Mesenchymal stem cell (in vitro differentiated cells and primary cell): ENCODE results near the gene PIWIL1.

ENCODE experiments used
- DNase-seq: peaks from one replicate; pipeline ENCODE4 v3.0.0-alpha.2; 2013
- H2AFZ ChIP-seq: one replicate; pipeline ENCODE4 v1.6.1; 2013; ENCODE audit warnings: low read depth, mild to moderate bottlenecking, control low read depth, inconsistent platforms, low read length, moderate library complexity
- H2AK5ac ChIP-seq: 2 replicates; pipeline ENCODE4 v1.6.1; 2013; ENCODE audit warnings: low read length, moderate library complexity, mild to moderate bottlenecking, inconsistent platforms; ENCODE audit not compliant: severe bottlenecking
- H2BK120ac ChIP-seq: one replicate; pipeline ENCODE4 v1.6.1; 2013; ENCODE audit warnings: low read depth, mild to moderate bottlenecking, inconsistent platforms, low read length, moderate library complexity
- H2BK12ac ChIP-seq, 2 experiments: one replicate each; pipeline ENCODE4 v1.6.1; 2013; ENCODE audit warnings: inconsistent platforms in 2 of 2, low read length in 2 of 2, mild to moderate bottlenecking in 2 of 2, moderate library complexity in 2 of 2, control low read depth in 1 of 2
- H2BK15ac ChIP-seq: one replicate; pipeline ENCODE4 v1.6.1; 2013; ENCODE audit warnings: mild to moderate bottlenecking, low read depth, inconsistent platforms; ENCODE audit not compliant: poor library complexity, severe bottlenecking
- H2BK5ac ChIP-seq: 2 replicates; pipeline ENCODE4 v1.6.1; 2013; ENCODE audit warnings: low read depth, mild to moderate bottlenecking, low read length, control low read depth, inconsistent platforms; ENCODE audit not compliant: poor library complexity, severe bottlenecking
- H3K14ac ChIP-seq, 2 experiments: one replicate each; pipeline ENCODE4 v1.6.1; 2013; ENCODE audit warnings: inconsistent platforms in 2 of 2, low read length in 2 of 2, control low read depth in 1 of 2, mild to moderate bottlenecking in 1 of 2, moderate library complexity in 1 of 2
- H3K18ac ChIP-seq, 2 experiments: one replicate each; pipeline ENCODE4 v1.6.1; 2013; ENCODE audit warnings: inconsistent platforms in 2 of 2, low read length in 2 of 2, control low read depth in 1 of 2, low read depth in 1 of 2, mild to moderate bottlenecking in 1 of 2
- H3K23ac ChIP-seq, 2 experiments: one replicate each; pipeline ENCODE4 v1.6.1; 2013; ENCODE audit warnings: inconsistent platforms in 2 of 2, low read length in 2 of 2, mild to moderate bottlenecking in 2 of 2, moderate library complexity in 2 of 2, control low read depth in 1 of 2
- H3K27ac ChIP-seq: 2 replicates; pipeline ENCODE4 v1.5.1; 2013; ENCODE audit warnings: mild to moderate bottlenecking, moderate library complexity, low read length, control low read depth, inconsistent platforms; ENCODE audit not compliant: poor library complexity, severe bottlenecking
- H3K27me3 ChIP-seq, 2 experiments: 2 replicates each; pipeline versions ENCODE4 v1.6.1 to v1.7.0; 2013; ENCODE audit warnings: low read length in 2 of 2, mild to moderate bottlenecking in 2 of 2, moderate library complexity in 2 of 2, control low read depth in 1 of 2, inconsistent platforms in 1 of 2; ENCODE audit not compliant: control insufficient read depth in 1 of 2, insufficient read depth in 1 of 2
- H3K36me3 ChIP-seq, 2 experiments: 2 replicates each; pipeline versions ENCODE4 v1.6.1 to v1.7.0; 2013; ENCODE audit warnings: low read length in 2 of 2, control low read depth in 1 of 2, inconsistent platforms in 1 of 2, low read depth in 1 of 2, mild to moderate bottlenecking in 1 of 2; ENCODE audit not compliant: insufficient read depth in 2 of 2, control insufficient read depth in 1 of 2
- H3K4ac ChIP-seq, 2 experiments: one replicate each; pipeline ENCODE4 v1.6.1; 2013; ENCODE audit warnings: inconsistent platforms in 2 of 2, low read length in 2 of 2, mild to moderate bottlenecking in 2 of 2, moderate library complexity in 2 of 2, control low read depth in 1 of 2, low read depth in 1 of 2
- H3K4me1 ChIP-seq: 2 replicates; pipeline ENCODE4 v1.6.1; 2013; ENCODE audit warnings: low read depth, low read length, control low read depth; ENCODE audit not compliant: control insufficient read depth, insufficient read depth
- H3K4me2 ChIP-seq: 2 replicates; pipeline ENCODE4 v1.6.1; 2013; ENCODE audit warnings: low read length, mild to moderate bottlenecking, inconsistent platforms; ENCODE audit not compliant: poor library complexity, severe bottlenecking
- H3K4me3 ChIP-seq, 2 experiments: 2 replicates each; pipeline versions ENCODE4 v1.5.1 to v1.7.0; 2013; ENCODE audit warnings: low read length in 2 of 2, mild to moderate bottlenecking in 2 of 2, control low read depth in 1 of 2, low read depth in 1 of 2; ENCODE audit not compliant: insufficient read depth in 1 of 2
- H3K79me1 ChIP-seq: replicated peaks from 2 replicates; pipeline ENCODE4 v1.6.1; 2013; ENCODE audit warnings: mild to moderate bottlenecking, control low read depth, low read length, inconsistent platforms; ENCODE audit not compliant: poor library complexity, severe bottlenecking
- H3K9ac ChIP-seq: 2 replicates; pipeline ENCODE4 v1.7.0; 2013; ENCODE audit warnings: mild to moderate bottlenecking, low read length, moderate library complexity
- H3K9me3 ChIP-seq: 2 replicates; pipeline ENCODE4 v1.7.0; 2013; ENCODE audit warnings: mild to moderate bottlenecking, low read length; ENCODE audit not compliant: control insufficient read depth
- H4K8ac ChIP-seq: one replicate; pipeline ENCODE4 v1.6.1; 2013; ENCODE audit warnings: inconsistent platforms, mild to moderate bottlenecking, low read length, moderate library complexity
- H4K91ac ChIP-seq: one replicate; pipeline ENCODE4 v1.6.1; 2013; ENCODE audit warnings: mild to moderate bottlenecking, low read length, inconsistent platforms
- WGBS: methylation state at CpG from one replicate; pipeline ENCODE4 v1.1.7; 2013; ENCODE audit warnings: mixed read lengths; 5-methylcytosine and 5-hydroxymethylcytosine counted together

Gene PIWIL1

DNA sequence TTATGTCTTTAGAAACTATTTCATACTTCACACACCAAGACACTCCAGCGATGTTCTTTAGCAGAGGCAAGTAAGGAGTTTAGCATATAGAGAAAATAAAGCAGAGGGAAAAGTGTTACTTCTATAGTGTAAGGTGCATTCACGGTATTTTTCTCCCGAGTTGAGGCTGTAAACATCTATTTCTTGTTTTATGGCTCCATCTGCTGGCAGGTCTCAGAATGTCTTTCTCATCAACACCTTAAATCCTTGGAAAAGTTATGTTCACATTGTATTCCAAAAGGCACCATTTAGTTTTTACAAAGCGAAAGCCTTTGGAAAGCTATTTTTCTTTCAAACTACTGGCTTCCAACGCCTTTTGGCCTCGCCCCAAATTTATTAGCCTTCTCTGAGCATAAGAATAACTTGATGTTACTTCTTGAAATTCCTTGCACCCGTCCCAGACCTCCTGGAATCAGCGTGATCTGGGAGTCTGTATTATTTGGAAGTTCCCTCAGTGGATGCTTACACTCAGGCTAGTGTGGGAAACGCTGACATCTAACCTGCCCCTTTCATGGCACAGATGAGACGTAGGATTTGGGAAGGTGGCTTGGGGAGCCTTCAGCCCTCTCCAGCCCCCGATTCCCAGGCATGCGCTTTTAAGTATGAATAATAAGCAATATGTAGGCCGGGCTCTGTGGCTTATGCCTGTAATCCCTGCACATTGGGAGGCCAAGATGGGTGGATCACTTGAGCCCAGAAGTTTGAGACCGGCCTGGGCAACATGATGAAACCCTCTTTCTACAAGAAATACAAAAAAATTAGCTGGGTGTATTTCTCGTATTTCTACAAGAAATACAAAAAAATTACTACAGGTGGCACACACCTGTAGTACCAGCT, 1.9 kb upstream of the PIWIL1 start:
- H3K4me3 ChIP-seq = no peak overlapping the region
- H3K36me3 ChIP-seq = no peaks in the 10 kb centered on the region
- DNase-seq = peak; percentile 40
- WGBS = 45% methylated on average over 13 of the region's 15 CpGs
- no peak overlapping the region for H2AK5ac ChIP-seq
- H3K27ac ChIP-seq = no peak overlapping the region
- H2BK12ac ChIP-seq = no peak overlapping the region
- no peak overlapping the region for H3K18ac ChIP-seq
- H4K8ac ChIP-seq = no peak overlapping the region
- H4K91ac ChIP-seq = no peak overlapping the region
- no peak overlapping the region for H3K14ac ChIP-seq
- H3K9ac ChIP-seq = no peak overlapping the region
- no peaks in the 10 kb centered on the region for H3K79me1 ChIP-seq
- H2BK120ac ChIP-seq = no peak overlapping the region
- peaks cover 0 to 25% of the 10 kb centered on the region in 2 experiments for H3K27me3 ChIP-seq
- H3K4me1 ChIP-seq = peaks cover 2% of the 10 kb centered on the region
- H2BK15ac ChIP-seq = no peak overlapping the region
- H3K4ac ChIP-seq = no peak overlapping the region
- no peak overlapping the region for H3K23ac ChIP-seq
- no peak overlapping the region for H3K4me2 ChIP-seq
- no peak overlapping the region for H2BK5ac ChIP-seq
- no peaks in the 10 kb centered on the region for H3K9me3 ChIP-seq
- no peak overlapping the region for H2AFZ ChIP-seq

- H3K9me3 ChIP-seq = peaks cover 7% of the 10 kb centered on the region
Observed at GRCh38 chr12:130336723-130337487, 782 bp upstream of the PIWIL1 start.

DNA sequence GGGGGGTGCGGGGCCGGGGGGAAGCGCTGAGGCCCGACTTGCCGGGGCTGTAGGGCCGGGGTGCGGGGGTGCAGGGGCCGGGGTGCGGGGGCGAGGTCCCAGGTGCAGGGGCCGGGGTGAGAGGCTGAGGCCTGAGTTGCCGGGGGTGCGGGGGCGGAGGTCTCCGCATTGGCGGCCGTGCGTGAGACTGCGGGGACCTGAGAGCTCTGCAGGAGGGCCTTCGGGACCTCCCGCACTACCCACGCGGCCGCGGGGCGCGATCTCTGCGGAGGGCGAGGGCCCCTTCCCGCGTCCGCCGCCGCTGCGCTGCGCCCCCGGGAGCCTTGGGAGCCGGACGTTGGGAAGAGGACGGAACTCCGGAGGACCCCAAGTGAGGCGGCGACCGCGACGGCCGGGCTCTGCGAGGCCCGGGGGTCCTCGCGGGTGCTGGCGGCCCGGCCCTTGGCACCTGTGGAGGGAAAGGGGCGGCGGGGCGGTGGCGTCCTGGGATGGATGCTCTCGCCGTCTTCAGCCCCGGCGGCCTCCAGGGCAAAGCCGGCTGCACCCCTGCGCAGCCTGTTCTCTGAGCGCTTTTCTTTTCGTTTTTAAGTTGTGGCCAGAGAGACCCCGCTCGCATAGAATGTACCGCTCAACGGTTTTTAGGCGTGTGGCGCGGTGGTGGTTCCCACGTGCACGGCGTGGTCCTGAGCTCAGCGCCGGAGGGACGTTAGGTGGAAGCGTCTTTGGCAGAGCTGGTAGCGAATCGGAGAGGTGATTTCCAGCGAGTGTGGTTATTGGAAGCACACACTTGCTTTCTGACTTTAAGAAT, 1.3 kb downstream of the PIWIL1 start:
- H3K23ac ChIP-seq = no peak overlapping the region
- H2AFZ ChIP-seq = no peak overlapping the region
- H3K18ac ChIP-seq = no peak overlapping the region
- no peak overlapping the region for H3K4ac ChIP-seq
- no peak overlapping the region for H2BK12ac ChIP-seq
- no peak overlapping the region for H3K27ac ChIP-seq
- H4K8ac ChIP-seq = no peak overlapping the region
- no peak overlapping the region for H2BK120ac ChIP-seq
- H3K9me3 ChIP-seq = peaks cover 7% of the 10 kb centered on the region
- H3K27me3 ChIP-seq = peaks cover 0 to 31% of the 10 kb centered on the region in 2 experiments
- H3K36me3 ChIP-seq = no peaks in the 10 kb centered on the region
- H4K91ac ChIP-seq = no peak overlapping the region
- H3K4me1 ChIP-seq = no peaks in the 10 kb centered on the region
- H3K14ac ChIP-seq = no peak overlapping the region
- WGBS = 94% methylated on average over 72 of the region's 82 CpGs
- no peak overlapping the region for H2BK5ac ChIP-seq
- DNase-seq = no peak
- no peak overlapping the region for H3K4me3 ChIP-seq
- H3K9ac ChIP-seq = no peak overlapping the region
- no peaks in the 10 kb centered on the region for H3K79me1 ChIP-seq
- no peak overlapping the region for H3K4me2 ChIP-seq
- no peak overlapping the region for H2AK5ac ChIP-seq
- H2BK15ac ChIP-seq = no peak overlapping the region

More at GRCh38 chr12:130336723-130337487, 782 bp upstream of the PIWIL1 start:
- Histone ChIP-seq H2BK15ac (no peak overlapping the region), H3K23ac (no peak overlapping the region), H2AK5ac (no peak overlapping the region), H3K18ac (no peak overlapping the region), H2BK120ac (no peak overlapping the region), H4K8ac (no peak overlapping the region), H2AFZ (no peak overlapping the region), H3K4me2 (no peak overlapping the region), H3K14ac (no peak overlapping the region), H3K4ac (no peak overlapping the region), H3K27ac (no peak overlapping the region), H3K27me3 (peaks cover 0 to 31% of the 10 kb centered on the region in 2 experiments), H3K4me3 (no peak overlapping the region), H3K9ac (no peak overlapping the region), H3K4me1 (no peaks in the 10 kb centered on the region), H4K91ac (no peak overlapping the region), H2BK5ac (no peak overlapping the region), H3K79me1 (no peaks in the 10 kb centered on the region), H3K36me3 (no peaks in the 10 kb centered on the region), H2BK12ac (no peak overlapping the region)
- DNase-seq = no peak
- WGBS = 89% methylated on average over 33 of the region's 33 CpGs
